HG03045 (cell line): ENCODE measurements around the gene ATP13A4.

Source experiments
- ATAC-seq: cut with Tn5 transposase; IDR thresholded peaks from one replicate; pipeline ENCODE4 v1.9.1; 2021; ENCODE audit warnings: mild to moderate bottlenecking, moderate library complexity; ENCODE audit not compliant: unreplicated experiment

Gene ATP13A4, protein sequence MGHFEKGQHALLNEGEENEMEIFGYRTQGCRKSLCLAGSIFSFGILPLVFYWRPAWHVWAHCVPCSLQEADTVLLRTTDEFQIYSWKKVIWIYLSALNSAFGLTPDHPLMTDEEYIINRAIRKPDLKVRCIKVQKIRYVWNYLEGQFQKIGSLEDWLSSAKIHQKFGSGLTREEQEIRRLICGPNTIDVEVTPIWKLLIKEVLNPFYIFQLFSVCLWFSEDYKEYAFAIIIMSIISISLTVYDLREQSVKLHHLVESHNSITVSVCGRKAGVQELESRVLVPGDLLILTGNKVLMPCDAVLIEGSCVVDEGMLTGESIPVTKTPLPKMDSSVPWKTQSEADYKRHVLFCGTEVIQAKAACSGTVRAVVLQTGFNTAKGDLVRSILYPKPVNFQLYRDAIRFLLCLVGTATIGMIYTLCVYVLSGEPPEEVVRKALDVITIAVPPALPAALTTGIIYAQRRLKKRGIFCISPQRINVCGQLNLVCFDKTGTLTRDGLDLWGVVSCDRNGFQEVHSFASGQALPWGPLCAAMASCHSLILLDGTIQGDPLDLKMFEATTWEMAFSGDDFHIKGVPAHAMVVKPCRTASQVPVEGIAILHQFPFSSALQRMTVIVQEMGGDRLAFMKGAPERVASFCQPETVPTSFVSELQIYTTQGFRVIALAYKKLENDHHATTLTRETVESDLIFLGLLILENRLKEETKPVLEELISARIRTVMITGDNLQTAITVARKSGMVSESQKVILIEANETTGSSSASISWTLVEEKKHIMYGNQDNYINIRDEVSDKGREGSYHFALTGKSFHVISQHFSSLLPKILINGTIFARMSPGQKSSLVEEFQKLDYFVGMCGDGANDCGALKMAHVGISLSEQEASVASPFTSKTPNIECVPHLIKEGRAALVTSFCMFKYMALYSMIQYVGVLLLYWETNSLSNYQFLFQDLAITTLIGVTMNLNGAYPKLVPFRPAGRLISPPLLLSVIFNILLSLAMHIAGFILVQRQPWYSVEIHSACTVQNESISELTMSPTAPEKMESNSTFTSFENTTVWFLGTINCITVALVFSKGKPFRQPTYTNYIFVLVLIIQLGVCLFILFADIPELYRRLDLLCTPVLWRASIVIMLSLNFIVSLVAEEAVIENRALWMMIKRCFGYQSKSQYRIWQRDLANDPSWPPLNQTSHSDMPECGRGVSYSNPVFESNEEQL

DNA sequence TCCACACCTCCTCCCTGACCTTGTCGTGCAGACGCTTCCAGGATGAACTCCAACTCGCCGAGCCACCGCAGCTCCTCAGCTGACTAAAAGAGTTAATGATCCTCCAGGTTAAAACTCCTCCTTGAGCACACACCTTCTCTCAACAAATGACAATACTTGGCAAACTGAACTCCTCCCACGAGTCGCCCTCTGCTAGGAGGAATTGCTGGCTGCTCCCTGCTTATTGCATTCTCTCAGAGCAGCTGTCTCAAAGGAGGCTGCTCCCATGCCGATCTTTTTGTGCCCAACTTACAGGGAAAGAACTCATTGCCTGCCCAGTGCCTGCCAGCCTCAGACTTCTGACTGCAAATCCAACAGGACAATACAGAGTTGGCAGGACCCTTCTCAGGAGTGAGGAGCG is at the start of gene ATP13A4:
TSS of gene ATP13A4 (minus strand) at position 85 of the 400 bp plus-strand sequence. CDS start 96 bp downstream, outside the sequence.
- no peak for ATAC-seq

DNA sequence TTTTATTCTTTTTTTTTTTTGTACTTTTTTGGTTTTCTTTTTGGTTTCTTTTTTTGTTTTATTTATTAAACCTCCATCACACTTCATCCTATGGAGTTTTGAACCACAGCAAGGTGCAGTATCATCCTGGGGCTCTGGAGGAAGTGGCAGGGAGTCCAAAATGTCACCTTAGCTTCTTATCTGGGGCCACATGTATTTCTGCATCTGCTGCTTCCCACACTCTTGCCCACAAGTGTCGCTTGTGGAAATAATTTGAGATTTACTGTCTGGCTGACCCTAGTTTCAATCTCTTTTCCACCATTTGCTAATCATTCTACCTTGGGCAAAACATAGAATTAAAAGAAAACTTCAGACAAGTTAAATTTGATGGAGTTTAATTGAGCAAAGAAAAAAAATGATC is 44.7 kb upstream of the ATP13A4 start:
- ATAC-seq: no peak

DNA sequence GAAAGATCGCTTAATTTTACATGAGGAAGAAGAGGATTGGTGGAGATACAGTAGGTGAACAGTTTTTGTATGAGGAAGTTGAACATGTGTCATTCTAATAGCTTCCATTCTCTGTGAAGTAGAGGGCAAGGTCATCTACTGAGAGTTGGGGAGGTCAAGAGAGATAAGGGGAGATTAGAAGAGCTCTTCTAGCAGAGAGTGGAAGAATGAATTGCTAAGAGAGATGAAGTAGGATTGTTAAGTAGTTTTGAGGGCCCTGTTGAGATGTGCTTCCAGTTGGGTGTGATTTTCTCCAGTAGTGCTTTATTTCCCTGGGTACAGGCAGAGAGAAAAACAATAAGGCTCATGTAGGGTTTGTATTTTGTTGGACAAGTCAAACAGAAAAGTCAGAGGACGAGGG is 43.5 kb upstream of the ATP13A4 start:
- ATAC-seq: no peak

DNA sequence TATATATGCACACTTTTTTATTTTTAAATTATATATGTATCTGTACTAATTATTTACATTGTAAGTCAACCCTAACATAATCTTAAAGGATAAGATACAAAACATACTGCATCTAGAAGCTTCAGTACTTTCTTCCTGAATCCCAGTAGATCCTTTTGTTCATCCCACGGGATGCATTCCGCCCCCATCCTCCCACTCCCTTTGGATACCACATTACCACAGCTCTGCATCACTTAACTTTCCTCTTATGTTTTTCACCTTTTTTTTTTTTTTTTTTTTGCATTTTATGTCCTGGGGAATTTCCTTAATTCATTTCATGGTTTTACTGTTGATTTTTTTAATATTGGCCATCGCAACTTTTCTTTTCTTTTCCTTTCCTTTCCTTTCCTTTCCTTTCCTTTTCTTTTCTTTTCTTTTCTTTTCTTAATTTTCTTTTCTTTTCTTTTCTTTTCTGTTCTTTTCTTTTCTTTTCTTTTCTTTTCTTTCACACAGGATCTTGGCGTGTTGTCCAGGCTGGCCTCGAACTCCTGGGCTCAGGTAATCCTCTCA is 41.3 kb upstream of the ATP13A4 start:
- ATAC-seq: no peak

DNA sequence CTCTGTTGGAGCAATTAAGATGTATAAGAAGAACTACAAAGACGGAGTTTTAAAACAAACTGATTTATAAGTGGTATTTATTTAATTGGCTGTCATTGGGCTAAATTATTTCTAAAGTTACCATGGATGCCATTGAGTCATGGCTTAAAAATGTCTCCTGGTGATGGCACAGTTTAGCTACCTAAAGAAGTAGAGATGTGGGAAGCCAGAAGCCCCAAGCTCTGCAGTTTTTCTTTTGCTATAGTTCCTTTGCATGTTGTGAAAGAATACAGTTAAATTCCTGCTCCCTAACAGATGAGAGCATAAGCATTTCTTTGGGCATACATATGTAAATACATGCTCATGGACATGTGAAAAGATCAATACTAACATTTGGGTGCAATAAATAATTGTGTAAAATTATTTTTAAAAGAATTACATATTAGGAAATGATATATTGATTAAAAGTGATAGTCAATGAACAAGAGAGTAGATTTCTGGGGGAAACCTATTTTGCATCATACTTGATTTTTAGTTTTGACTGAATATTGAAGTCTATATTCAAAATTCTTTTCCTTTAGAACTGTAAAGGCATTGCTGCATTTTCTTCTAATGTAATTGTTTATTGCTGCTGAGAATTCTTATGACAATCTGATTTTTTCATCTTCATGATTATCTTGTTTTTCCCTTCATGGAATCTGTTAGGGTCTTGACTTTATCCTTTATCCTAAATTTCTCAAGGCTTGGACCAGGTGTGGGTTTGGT is 40.4 kb upstream of the ATP13A4 start:
- no peak for ATAC-seq

DNA sequence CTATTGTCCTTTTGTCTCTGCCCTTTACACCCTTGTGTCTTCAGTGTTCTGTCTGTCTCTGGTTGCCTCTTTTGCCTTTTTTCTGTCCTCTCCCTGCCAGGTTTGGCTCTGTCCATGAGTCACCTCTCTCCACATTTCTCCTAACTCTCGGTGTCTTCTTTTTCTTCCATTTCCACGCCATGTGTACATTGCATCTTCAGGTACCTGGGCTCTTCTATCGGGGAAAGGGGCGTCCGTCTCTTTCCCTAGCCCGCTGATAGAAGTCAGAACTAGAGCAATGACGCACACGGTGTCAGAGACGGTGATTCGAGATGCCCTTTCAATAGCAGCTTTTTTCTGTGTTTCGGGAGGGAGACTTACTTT is 39.0 kb upstream of the ATP13A4 start:
- peak; percentile 16 for ATAC-seq

DNA sequence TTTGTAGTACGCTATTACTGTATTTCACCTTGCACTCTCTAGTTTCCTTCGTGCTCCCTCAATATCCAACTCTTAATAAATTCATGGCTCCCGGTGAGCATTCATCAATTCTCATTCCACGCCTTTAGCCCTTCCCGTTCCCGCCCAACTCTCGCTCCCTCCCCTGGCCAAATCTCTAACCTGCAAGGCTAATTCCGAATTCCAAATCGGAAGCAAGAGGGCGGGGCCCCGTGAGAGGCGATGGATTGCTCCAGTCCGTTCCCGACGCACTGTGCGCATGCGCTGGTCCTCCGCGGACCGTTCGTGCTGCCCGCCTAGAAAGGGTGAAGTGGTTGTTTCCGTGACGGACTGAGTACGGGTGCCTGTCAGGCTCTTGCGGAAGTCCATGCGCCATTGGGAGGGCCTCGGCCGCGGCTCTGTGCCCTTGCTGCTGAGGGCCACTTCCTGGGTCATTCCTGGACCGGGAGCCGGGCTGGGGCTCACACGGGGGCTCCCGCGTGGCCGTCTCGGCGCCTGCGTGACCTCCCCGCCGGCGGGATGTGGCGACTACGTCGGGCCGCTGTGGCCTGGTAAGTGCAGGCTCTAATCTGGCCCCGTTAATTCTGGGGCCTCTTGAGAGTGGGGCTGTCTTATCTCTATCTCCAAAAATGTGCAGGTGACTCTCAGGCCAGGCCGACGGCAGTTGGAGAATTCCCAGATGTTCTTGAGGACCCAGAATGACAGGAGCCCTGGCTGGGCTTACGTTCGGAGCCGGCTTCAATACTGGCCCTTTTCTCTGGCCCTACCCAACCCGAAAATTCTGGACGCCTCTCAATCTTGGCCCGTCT is 38.4 kb upstream of the ATP13A4 start, which contains the start of gene OPA1:
TSS of gene OPA1 (plus strand) at position 368 of the 827 bp plus-strand sequence. CDS start at position 538, 170 bp downstream.
- ATAC-seq: peak; percentile 98

DNA sequence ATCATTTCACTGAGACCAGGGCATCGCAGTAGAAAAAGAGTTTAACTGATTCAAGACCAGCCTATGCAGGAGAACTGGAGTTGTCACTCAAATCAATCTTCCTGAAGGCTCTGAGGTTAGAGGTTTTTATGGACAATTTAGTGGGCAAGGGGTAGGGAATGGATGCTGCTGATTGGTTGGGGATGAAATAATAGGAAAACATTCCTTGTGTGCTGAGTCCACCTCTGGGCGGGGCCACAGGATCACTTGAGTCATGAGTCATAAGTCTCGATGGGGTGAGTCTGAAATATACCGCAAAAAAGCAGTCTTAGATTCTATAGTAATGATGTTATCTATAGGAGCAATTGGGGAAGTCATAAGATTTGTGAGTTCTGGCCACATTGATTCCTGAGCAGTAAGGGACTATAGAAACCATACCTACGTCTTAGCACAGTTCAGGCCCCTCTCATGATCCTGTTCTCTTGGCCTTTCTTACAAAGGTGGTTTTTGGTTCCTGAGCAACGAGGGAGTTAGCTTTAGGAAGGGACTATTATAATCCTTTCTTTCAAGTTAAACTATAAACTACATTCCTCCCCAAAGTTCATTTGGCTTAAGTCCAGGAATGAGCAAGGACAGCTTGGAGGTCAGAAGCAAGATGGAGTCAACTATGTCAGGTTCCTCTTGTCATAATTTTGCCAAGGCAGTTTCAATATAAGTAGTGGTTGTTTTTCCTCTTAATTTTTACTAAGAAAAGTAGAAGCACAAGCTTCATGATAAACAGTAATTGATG is 35.6 kb upstream of the ATP13A4 start:
- no peak for ATAC-seq

DNA sequence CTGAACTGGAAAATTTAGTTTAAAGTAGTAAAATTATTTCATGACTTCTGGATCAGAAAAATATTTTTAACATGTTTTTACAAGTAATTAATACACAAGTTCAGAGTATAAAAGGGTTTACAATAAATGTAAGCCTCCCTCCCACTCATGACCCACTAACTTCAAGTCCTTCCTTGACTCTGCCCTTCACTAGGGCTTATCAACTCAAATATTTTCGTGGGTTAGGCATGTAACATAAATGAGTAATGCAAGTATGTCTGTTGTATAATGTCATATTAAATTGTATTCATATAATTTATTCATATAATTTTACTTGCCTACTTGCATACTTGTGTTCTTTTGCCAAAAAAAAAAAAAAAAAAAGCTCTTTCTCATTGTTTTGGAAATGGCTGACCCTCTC is 34.9 kb upstream of the ATP13A4 start:
- no peak for ATAC-seq

DNA sequence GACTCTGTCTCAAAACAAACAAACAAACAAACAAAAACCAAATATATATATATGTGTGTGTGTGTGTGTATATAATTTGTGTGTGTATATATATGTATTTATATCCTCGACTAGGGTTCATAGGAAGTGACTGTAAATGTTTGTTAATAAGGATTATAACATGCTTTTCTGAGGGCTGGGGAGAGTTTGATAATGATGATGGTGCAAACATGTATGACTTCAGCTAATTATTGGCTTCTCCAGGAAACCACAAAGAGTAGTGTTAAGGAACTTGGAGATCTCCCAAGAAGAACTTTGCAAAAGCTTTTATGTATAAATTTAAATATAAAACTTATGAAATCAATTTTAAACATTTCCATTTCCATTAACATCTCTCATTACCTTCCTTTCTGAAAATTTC is 34.4 kb upstream of the ATP13A4 start:
- ATAC-seq: no peak

DNA sequence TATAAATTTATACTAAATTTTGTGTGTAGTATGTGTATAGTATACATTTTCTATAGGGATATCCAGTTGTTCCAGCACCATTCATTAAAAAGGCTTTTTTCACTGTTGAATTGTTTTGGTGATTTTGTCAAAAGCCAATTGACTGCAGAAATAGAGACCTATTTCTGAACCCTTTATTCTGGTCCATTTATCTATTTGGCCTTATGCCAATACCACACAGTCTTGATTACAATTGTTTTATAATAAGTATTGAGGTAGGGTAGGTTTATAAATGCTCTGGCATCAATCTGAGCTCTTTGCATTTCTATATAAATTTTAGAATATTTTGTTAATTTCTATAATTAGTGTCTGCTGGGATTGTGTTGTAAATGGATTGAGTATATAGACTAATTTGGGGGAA is 31.8 kb upstream of the ATP13A4 start:
- ATAC-seq: no peak

DNA sequence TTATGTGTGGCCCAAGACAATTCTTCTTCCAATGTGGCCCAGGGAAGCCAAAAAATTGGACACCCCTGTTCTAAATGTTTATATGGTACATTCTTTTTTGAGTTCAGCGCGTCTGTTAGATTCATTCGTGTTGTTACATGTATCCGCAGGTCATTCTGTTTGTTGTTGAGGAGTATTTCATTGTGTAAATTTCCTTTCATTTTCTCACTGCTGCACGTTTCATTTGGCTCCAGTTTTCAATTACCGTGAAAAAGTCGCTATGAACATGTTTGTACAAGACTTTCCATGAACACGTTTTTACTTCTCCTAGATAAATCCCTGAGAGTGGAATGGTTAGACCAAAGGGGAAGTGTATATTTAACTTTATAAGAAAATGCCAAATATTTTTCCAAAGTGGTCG is 30.8 kb upstream of the ATP13A4 start:
- no peak for ATAC-seq

DNA sequence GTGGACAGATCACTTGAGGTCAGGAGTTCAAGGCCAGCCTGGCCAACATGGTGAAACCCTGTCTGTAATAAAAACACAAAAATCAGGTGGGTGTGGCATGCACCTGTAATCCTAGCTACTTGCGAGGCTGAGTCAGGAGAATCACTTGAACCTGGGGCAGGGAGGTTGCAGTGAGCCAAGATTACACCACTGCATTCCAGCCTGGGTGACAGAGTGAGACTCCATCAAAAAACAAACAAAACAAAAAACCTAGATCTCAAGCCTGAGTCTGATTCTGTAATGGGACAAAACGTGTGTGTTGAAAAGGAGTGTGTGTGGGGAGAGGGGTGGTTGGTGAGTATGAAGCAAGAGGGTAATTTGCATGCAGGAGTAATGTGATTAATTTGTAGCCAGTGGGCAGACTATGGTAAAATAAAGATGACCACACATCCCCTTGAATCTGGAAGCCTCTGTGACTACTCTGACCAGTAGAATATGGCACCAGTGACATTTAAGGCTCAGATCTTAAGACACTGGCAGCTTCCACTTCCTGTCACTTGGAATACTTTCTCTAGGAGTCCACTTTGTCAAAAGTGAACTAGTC is 19.9 kb upstream of the ATP13A4 start:
- ATAC-seq: no peak

DNA sequence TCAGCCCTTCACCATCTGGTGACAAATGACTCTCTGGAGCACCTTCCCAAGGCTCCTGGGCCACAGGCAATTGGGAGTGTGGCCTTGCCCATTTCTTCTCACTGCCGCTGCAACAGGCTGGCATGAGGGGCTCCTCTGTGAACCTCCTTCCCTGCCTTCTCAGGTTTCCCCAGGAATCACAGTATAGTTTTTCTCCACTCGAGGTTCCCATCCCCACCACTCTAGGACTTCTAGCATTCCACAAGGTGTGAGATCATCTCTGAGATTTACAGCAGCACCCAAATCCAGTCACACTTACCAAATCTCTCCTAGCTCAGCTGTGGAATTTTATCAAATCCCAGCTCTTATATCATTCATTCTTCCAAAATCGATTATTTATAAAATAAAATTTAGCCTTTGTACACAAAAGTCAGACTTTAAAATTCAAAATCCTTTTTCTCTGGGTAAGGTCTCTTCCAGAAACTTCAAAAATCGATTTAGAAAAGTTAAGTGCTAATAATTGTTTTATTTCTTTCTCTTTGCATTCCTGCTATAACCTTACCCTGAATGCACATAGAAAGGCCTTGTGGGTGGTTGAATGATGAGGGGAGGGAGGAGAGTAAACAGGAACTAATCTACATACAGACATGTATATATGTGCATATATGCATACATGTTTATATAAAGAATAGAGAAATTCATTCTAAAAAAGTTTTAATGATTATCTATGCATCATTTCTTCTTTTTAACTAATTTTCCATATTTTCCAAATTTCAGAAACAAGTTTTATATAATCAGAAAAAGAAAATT is 18.9 kb upstream of the ATP13A4 start:
- ATAC-seq: no peak

DNA sequence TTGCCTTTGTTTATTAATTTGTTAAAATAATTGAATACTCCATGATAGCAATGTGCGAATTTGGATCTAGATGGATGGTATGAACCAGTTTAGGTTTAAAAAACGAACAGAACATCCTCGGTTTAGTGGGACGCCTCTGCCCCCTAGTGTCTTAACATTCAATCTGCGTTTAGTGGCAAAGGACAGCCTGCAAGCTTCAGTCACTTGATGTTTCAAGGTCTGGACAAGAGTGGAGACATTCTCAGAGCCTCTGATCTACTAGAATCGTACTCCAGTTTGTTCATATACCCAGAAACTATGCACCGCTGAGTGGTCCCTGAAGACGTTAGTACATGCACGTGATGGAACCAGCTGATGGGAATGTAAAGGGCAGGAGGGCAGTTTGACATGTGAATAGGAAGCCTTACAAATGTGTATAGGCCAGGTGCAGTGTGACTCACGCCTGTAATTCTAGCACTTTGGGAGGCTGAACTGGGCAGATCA is 17.8 kb upstream of the ATP13A4 start:
- peak; percentile 54 for ATAC-seq

DNA sequence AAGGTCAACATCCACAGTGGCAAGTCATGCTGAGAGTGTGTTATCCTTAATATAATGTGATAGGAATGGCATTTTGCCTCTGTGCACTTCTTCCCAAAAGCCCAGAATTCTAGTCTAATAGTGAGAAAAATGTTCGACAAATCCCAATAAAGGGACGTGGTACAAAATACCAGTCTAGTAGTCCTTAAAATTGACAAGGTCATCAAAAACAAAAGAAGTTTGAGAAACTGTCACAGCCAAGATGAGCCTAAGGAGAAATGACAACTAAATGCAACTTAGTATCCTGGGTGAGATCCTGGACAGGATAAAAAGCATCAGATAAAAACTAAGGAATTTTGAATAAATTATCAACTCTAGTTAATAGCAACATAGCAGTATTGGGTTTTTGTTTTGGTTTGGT is 14.4 kb upstream of the ATP13A4 start:
- ATAC-seq: no peak

DNA sequence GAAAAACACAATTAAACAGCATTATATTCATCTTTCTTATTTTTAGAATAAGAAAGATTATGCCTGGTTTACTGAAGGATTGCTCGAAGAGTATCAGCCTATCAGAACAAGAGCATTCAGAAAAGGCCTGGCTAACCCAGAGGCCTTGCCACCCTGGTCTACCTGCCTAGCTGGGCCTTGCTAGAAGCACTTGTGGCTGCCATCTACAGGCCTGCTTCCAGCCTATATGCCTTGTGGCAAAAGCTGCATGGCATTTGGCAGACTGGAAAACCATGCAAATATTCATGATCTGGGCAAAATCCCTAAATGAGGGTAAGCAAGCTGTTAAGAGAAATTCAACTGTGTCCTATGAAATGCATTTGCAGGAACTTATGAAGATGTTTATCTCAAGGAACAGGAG is 9.3 kb upstream of the ATP13A4 start:
- no peak for ATAC-seq
